HepG2 (cell line): ENCODE results near the gene KIF3A. TPM values are rescaled to one million over a fixed set of nuclear protein-coding genes. Genes with fewer than 3 reads are reported as not detected.
A peak's percentile ranks its signal among the peaks of the same experiment; 100 is the strongest.

Source experiments
- ATF3 ChIP-seq: sonication (generic); formaldehyde crosslinking; IDR thresholded peaks from 2 replicates; pipeline ENCODE4 v1.4.0; 2020; ENCODE audit warnings: missing genetic modification reagents
- ATF4 ChIP-seq, 2 experiments: fragments of 450-650 bp in 1 of 2; sonication (generic) in 1 of 2; formaldehyde crosslinking; IDR thresholded peaks; 2 replicates each; pipeline versions ENCODE4 v1.5.0 to v1.8.0; 2020 to 2022; ENCODE audit warnings: mild to moderate bottlenecking in 1 of 2, missing genetic modification reagents in 1 of 2
- BRF2 ChIP-seq: sonication (generic); formaldehyde crosslinking; IDR thresholded peaks from 2 replicates; pipeline ENCODE4 v1.8.1; 2022; ENCODE audit warnings: mild to moderate bottlenecking, missing genetic modification reagents
- EP300 ChIP-seq, 3 experiments: sonication (generic) in 1 of 3; formaldehyde crosslinking in 1 of 3; IDR thresholded peaks; 2 replicates each; pipeline versions ENCODE4 v1.5.1 to v1.6.1; 2011 to 2020; ENCODE audit warnings: low read depth in 2 of 3, low read length in 2 of 3, borderline replicate concordance in 1 of 3, improper control_type of control experiment in 1 of 3, mild to moderate bottlenecking in 1 of 3, missing genetic modification reagents in 1 of 3, moderate library complexity in 1 of 3
- FOXK1 ChIP-seq: sonication (generic); formaldehyde crosslinking; IDR thresholded peaks from 2 replicates; pipeline ENCODE4 v1.4.0; 2020; ENCODE audit warnings: low read depth, missing genetic modification reagents, borderline replicate concordance
- FOXO4 ChIP-seq: sonication (generic); formaldehyde crosslinking; conservative IDR thresholded peaks from 2 replicates; pipeline ENCODE4 v1.8.1; 2023; ENCODE audit warnings: missing genetic modification reagents
- GABPB1 ChIP-seq: IDR thresholded peaks from 2 replicates; pipeline ENCODE4 v1.6.1; 2016; ENCODE audit warnings: mild to moderate bottlenecking, missing genetic modification reagents, moderate library complexity, missing compliant biosample characterization
- KAT8 ChIP-seq: IDR thresholded peaks from 2 replicates; pipeline ENCODE4 v1.6.1; 2016; ENCODE audit warnings: missing genetic modification reagents, missing compliant biosample characterization
- MTF2 ChIP-seq: sonication (generic); formaldehyde crosslinking; IDR thresholded peaks from 2 replicates; pipeline ENCODE4 v1.5.0; 2020; ENCODE audit warnings: missing genetic modification reagents, borderline replicate concordance
- MZF1 ChIP-seq: sonication (generic); formaldehyde crosslinking; IDR thresholded peaks from 2 replicates; pipeline ENCODE4 v1.8.1; 2023; ENCODE audit warnings: mild to moderate bottlenecking, missing genetic modification reagents, borderline replicate concordance
- NCOR1 ChIP-seq: fragments of 200-600 bp; sonication (generic); IDR thresholded peaks from 2 replicates; pipeline ENCODE4 v1.7.0; 2017; ENCODE audit warnings: antibody characterized with exemption, low read length, borderline replicate concordance
- NFKBIZ ChIP-seq: IDR thresholded peaks from 2 replicates; pipeline ENCODE4 v1.6.1; 2018; ENCODE audit warnings: missing genetic modification reagents, missing compliant biosample characterization
- POLR2AphosphoS5 ChIP-seq: IDR thresholded peaks from 2 replicates; pipeline ENCODE4 v1.6.1; 2012; ENCODE audit warnings: low read depth, low read length
- RBM39 ChIP-seq: fragments of 200-400 bp; formaldehyde crosslinking; IDR thresholded peaks from one replicate; pipeline ENCODE4 v1.6.1; 2018; ENCODE audit warnings: antibody characterized with exemption, mild to moderate bottlenecking, low read depth, low read length; ENCODE audit not compliant: poor library complexity, severe bottlenecking
- SALL2 ChIP-seq: sonication (generic); formaldehyde crosslinking; IDR thresholded peaks from 2 replicates; pipeline ENCODE4 v1.8.1; 2023; ENCODE audit warnings: mild to moderate bottlenecking, missing genetic modification reagents, inconsistent platforms
- SATB2 ChIP-seq: sonication (generic); formaldehyde crosslinking; IDR thresholded peaks from 2 replicates; pipeline ENCODE4 v1.5.0; 2020; ENCODE audit warnings: missing genetic modification reagents
- SIN3A ChIP-seq: IDR thresholded peaks from 2 replicates; pipeline ENCODE4 v1.6.1; 2011; ENCODE audit warnings: low read depth, mild to moderate bottlenecking, control low read depth, low read length, borderline replicate concordance
- SP4 ChIP-seq: sonication (generic); formaldehyde crosslinking; IDR thresholded peaks from 2 replicates; pipeline ENCODE4 v1.8.1; 2023; ENCODE audit warnings: mild to moderate bottlenecking, missing genetic modification reagents
- ZNF256 ChIP-seq: sonication (generic); formaldehyde crosslinking; conservative IDR thresholded peaks from 2 replicates; pipeline ENCODE4 v1.4.0; 2020; ENCODE audit warnings: missing genetic modification reagents
- ZNF264 ChIP-seq: sonication (generic); formaldehyde crosslinking; IDR thresholded peaks from 2 replicates; pipeline ENCODE4 v1.4.0; 2020; ENCODE audit warnings: missing genetic modification reagents
- ZNF510 ChIP-seq: sonication (generic); formaldehyde crosslinking; IDR thresholded peaks from 2 replicates; pipeline ENCODE4 v1.4.0; 2020; ENCODE audit warnings: low read depth, mild to moderate bottlenecking, missing genetic modification reagents
- ZNF549 ChIP-seq: sonication (generic); formaldehyde crosslinking; IDR thresholded peaks from 2 replicates; pipeline ENCODE4 v1.5.0; 2020; ENCODE audit warnings: missing genetic modification reagents
- ZNF569 ChIP-seq: sonication (generic); formaldehyde crosslinking; IDR thresholded peaks from 2 replicates; pipeline ENCODE4 v1.5.0; 2020; ENCODE audit warnings: mild to moderate bottlenecking, missing genetic modification reagents, moderate library complexity, borderline replicate concordance
- ZNF660 ChIP-seq: sonication (generic); formaldehyde crosslinking; IDR thresholded peaks from 2 replicates; pipeline ENCODE4 v1.5.1; 2020; ENCODE audit warnings: mild to moderate bottlenecking, low read depth, missing genetic modification reagents, borderline replicate concordance
- ZNF790 ChIP-seq: sonication (generic); formaldehyde crosslinking; IDR thresholded peaks from 2 replicates; pipeline ENCODE4 v1.8.0; 2022; ENCODE audit warnings: missing genetic modification reagents, mild to moderate bottlenecking, borderline replicate concordance
- polyA plus RNA-seq, 8 experiments: library from polyadenylated mRNA; depleted of rRNA in 3 of 8; stranded (reverse) in 7 of 8; unstranded in 1 of 8; fragments of >200 nt; fragmentation: Illumina TruSeq in 4 of 8; extraction: Trizol in 4 of 8; gene quantifications; 2 replicates each; pipeline versions ENCODE4 v1.2.1 to v1.2.3, GENCODE V29; 2011 to 2016; ENCODE audit warnings: low read depth in 4 of 8, missing spikeins in 1 of 8, mixed read lengths in 1 of 8; ENCODE audit not compliant: insufficient read depth in 1 of 8
- total RNA-seq, 5 experiments: library from RNA; depleted of rRNA; stranded (reverse); fragments of >200 nt; fragmentation: Illumina TruSeq; extraction: Trizol; gene quantifications; 2 replicates each; pipeline ENCODE4 v1.2.3, GENCODE V29; 2016; ENCODE audit warnings: low read depth in 1 of 5

The KIF3A gene
- total and polyA plus RNA-seq, 2 of the 13 experiments (the other 11 are each of a cell fraction or from before 2014, with no cell fraction given), result 2.3 to 8.4 TPM

GRCh38 chr5:132736853-132737833, at the start of gene KIF3A (continued):
- TF ChIP-seq KAT8, result peak; percentile 46
- no peak for TF ChIP-seq FOXO4
- TF ChIP-seq EP300 (IDR thresholded peaks at IDR 0.05; ENCODE audit: low read depth in 2 of 2, low read length in 2 of 2), result no peak
- no peak for TF ChIP-seq EP300 (CRISPR knock-in tag; IDR thresholded peaks at IDR 0.05; ENCODE audit: borderline replicate concordance)
- TF ChIP-seq ZNF660 (CRISPR knock-in tag), result no peak
- no peak for TF ChIP-seq RBM39
- TF ChIP-seq NCOR1, result no peak
- TF ChIP-seq SATB2 (CRISPR knock-in tag), result no peak
- 0 out of 2 replicates have a peak, but pooled peaks have one; percentile 37 for TF ChIP-seq ZNF510 (CRISPR knock-in tag)
- no peak for TF ChIP-seq ZNF264 (CRISPR knock-in tag)
- TF ChIP-seq MZF1 (CRISPR knock-in tag), result no peak
- TF ChIP-seq BRF2 (CRISPR knock-in tag), result no peak
- TF ChIP-seq ATF3 (CRISPR knock-in tag), result no peak
- TF ChIP-seq NFKBIZ (CRISPR knock-in tag), result no peak
- TF ChIP-seq GABPB1 (CRISPR knock-in tag), result peak; percentile 68; the same call in 1 of the 2 replicates
- no peak; the same call in none of the 2 replicates for TF ChIP-seq SIN3A
- TF ChIP-seq ZNF256 (CRISPR knock-in tag), result no peak
- TF ChIP-seq ATF4 (CRISPR knock-in tag; IDR thresholded peaks at IDR 0.05), result no peak
- peak; percentile 47; the same call in 1 of the 2 replicates for TF ChIP-seq SP4 (CRISPR knock-in tag)
- TF ChIP-seq FOXK1 (CRISPR knock-in tag), result no peak
- peak; percentile 66 for TF ChIP-seq POLR2AphosphoS5
- 0 out of 2 replicates have a peak, but pooled peaks have one; percentile 75 for TF ChIP-seq SALL2 (CRISPR knock-in tag)
- no peak for TF ChIP-seq ZNF549 (CRISPR knock-in tag)
- TF ChIP-seq MTF2 (CRISPR knock-in tag), result no peak
- no peak for TF ChIP-seq ZNF569 (CRISPR knock-in tag)
- no peak for TF ChIP-seq ZNF790
